ENCODE measurements around the gene HSPB3. TPM values are rescaled to one million over a fixed set of nuclear protein-coding genes. Genes with fewer than 3 reads are reported as not detected.

The HSPB3 gene
- total and polyA plus RNA-seq, 9 donors: 0.58 to 3.8 (median 2.1) TPM; not detected in 2

GRCh38 chr5:54463713-54464112 lies 8.2 kb downstream of the HSPB3 start:
- H3K27me3 ChIP-seq: no peaks in the 10 kb centered on the region
- DNase-seq: peak in 1 of 5 donors; percentile 7
- no peaks in the 10 kb centered on the region for H3K9me3 ChIP-seq
- no peaks in the 10 kb centered on the region for H3K4me1 ChIP-seq (ENCODE audit: insufficient read depth)
- no peak overlapping the region for H3K27ac ChIP-seq
- WGBS, 3 donors: 31 to 38% (median 35%) methylated on average over 4 of the region's 4 CpGs
- intact Hi-C loops (cut with DNase I): no loop called here
- H3K4me3 ChIP-seq: no peak overlapping the region
- TF ChIP-seq EP300 (IDR thresholded peaks at IDR 0.05) (no peak), CTCF (IDR thresholded peaks at IDR 0.05) (no peak), POLR2A (IDR thresholded peaks at IDR 0.05) (no peak)
- no peaks in the 10 kb centered on the region for H3K36me3 ChIP-seq

GRCh38 chr5:54469622-54470021 lies 14.1 kb downstream of the HSPB3 start:
- Histone ChIP-seq H3K4me1 (ENCODE audit: insufficient read depth) (peaks cover 4% of the 10 kb centered on the region), H3K4me3 (peak overlapping the region; percentile 19), H3K36me3 (no peaks in the 10 kb centered on the region), H3K27me3 (no peaks in the 10 kb centered on the region), H3K27ac (peak overlapping the region in 1 of 2 donors; percentile 38), H3K9me3 (no peaks in the 10 kb centered on the region)
- intact Hi-C loops (cut with DNase I): no loop called here
- WGBS, 3 donors: 4 to 8% (median 5%) methylated on average over 2 of the region's 2 CpGs
- DNase-seq: no peak
- TF ChIP-seq POLR2A (IDR thresholded peaks at IDR 0.05) (no peak), EP300 (IDR thresholded peaks at IDR 0.05) (no peak), CTCF (IDR thresholded peaks at IDR 0.05) (no peak)

- 3 to 10% (median 7%) methylated on average over 2 of the region's 2 CpGs for WGBS, 3 donors
- intact Hi-C loops (cut with DNase I): no loop called here
- no peak for DNase-seq
These were observed 14.6 kb downstream of the HSPB3 start for GRCh38 chr5:54470128-54470527.

GRCh38 chr5:54470677-54471076 lies 15.2 kb downstream of the HSPB3 start:
- no peaks in the 10 kb centered on the region for H3K36me3 ChIP-seq
- peak in 1 of 5 donors; percentile 27 for DNase-seq
- H3K27me3 ChIP-seq: no peaks in the 10 kb centered on the region
- intact Hi-C loops (cut with DNase I): no loop called here
- H3K27ac ChIP-seq: no peak overlapping the region
- H3K9me3 ChIP-seq: no peaks in the 10 kb centered on the region
- TF ChIP-seq EP300 (IDR thresholded peaks at IDR 0.05) (no peak), CTCF (IDR thresholded peaks at IDR 0.05) (no peak), POLR2A (IDR thresholded peaks at IDR 0.05) (no peak)
- H3K4me1 ChIP-seq (ENCODE audit: insufficient read depth): peaks cover 4% of the 10 kb centered on the region
- no peak overlapping the region for H3K4me3 ChIP-seq
- WGBS, 3 donors: 22 to 26% (median 23%) methylated on average over 1 of the region's 1 CpG

More at GRCh38 chr5:54470128-54470527, 14.6 kb downstream of the HSPB3 start:
- no peaks in the 10 kb centered on the region for H3K36me3 ChIP-seq
- peaks cover 4% of the 10 kb centered on the region for H3K4me1 ChIP-seq (ENCODE audit: insufficient read depth)
- H3K27me3 ChIP-seq: no peaks in the 10 kb centered on the region
- H3K27ac ChIP-seq: peak overlapping the region in 1 of 2 donors; percentile 1
- peak overlapping the region; percentile 19 for H3K4me3 ChIP-seq
- no peaks in the 10 kb centered on the region for H3K9me3 ChIP-seq
- TF ChIP-seq CTCF (IDR thresholded peaks at IDR 0.05) (no peak), POLR2A (IDR thresholded peaks at IDR 0.05) (no peak), EP300 (IDR thresholded peaks at IDR 0.05) (no peak)

Data from ovary (tissue), 9 donors.